HCT116 (cell line): ENCODE data around the gene DKK3.

ENCODE experiments used
- EGR1 ChIP-seq: IDR thresholded peaks from 2 replicates; pipeline ENCODE4 v1.6.1; 2012; ENCODE audit warnings: low read depth
- ELF1 ChIP-seq: IDR thresholded peaks from 2 replicates; pipeline ENCODE4 v1.6.1; 2012; ENCODE audit warnings: low read depth, borderline replicate concordance
- EZH2phosphoT487 ChIP-seq: fragments of 200-600 bp; IDR thresholded peaks from 2 replicates; pipeline ENCODE4 v1.6.1; 2018; ENCODE audit warnings: antibody characterized with exemption, borderline replicate concordance
- JUND ChIP-seq: IDR thresholded peaks from 2 replicates; pipeline ENCODE4 v1.6.1; 2012
- MAX ChIP-seq: IDR thresholded peaks from 2 replicates; pipeline ENCODE4 v1.6.1; 2012
- POLR2A ChIP-seq: IDR thresholded peaks from 2 replicates; pipeline ENCODE4 v1.7.0; 2011; ENCODE audit warnings: borderline replicate concordance; ENCODE audit not compliant: insufficient read depth, insufficient read length; ENCODE audit errors: extremely low read depth
- SP1 ChIP-seq: IDR thresholded peaks from 2 replicates; pipeline ENCODE4 v1.6.1; 2012; ENCODE audit warnings: low read depth
- TF ChIP-seq, protein P1 (sequence below), 3 experiments: fragments of 200-600 bp in 1 of 3; sonication (generic) in 1 of 3; IDR thresholded peaks in 2 of 3; conservative IDR thresholded peaks in 1 of 3; 2 replicates each; pipeline ENCODE4 v1.5.1; 2012 to 2017; ENCODE audit warnings: low read depth in 2 of 3, low read length in 2 of 3, antibody characterized with exemption in 1 of 3, borderline replicate concordance in 1 of 3, control low read depth in 1 of 3, mild to moderate bottlenecking in 1 of 3, mixed read lengths in 1 of 3, mixed run types in 1 of 3, moderate library complexity in 1 of 3; ENCODE audit not compliant: insufficient read depth in 1 of 3
- TF ChIP-seq, protein P2 (sequence below): IDR thresholded peaks from 2 replicates; pipeline ENCODE4 v1.6.1; 2012; ENCODE audit warnings: low read depth
- TF ChIP-seq, protein P3 (sequence below): IDR thresholded peaks from 2 replicates; pipeline ENCODE4 v1.6.1; 2011; ENCODE audit warnings: mild to moderate bottlenecking, low read length, moderate library complexity; ENCODE audit not compliant: insufficient replicate concordance; ENCODE audit errors: extremely low read depth

DNA sequence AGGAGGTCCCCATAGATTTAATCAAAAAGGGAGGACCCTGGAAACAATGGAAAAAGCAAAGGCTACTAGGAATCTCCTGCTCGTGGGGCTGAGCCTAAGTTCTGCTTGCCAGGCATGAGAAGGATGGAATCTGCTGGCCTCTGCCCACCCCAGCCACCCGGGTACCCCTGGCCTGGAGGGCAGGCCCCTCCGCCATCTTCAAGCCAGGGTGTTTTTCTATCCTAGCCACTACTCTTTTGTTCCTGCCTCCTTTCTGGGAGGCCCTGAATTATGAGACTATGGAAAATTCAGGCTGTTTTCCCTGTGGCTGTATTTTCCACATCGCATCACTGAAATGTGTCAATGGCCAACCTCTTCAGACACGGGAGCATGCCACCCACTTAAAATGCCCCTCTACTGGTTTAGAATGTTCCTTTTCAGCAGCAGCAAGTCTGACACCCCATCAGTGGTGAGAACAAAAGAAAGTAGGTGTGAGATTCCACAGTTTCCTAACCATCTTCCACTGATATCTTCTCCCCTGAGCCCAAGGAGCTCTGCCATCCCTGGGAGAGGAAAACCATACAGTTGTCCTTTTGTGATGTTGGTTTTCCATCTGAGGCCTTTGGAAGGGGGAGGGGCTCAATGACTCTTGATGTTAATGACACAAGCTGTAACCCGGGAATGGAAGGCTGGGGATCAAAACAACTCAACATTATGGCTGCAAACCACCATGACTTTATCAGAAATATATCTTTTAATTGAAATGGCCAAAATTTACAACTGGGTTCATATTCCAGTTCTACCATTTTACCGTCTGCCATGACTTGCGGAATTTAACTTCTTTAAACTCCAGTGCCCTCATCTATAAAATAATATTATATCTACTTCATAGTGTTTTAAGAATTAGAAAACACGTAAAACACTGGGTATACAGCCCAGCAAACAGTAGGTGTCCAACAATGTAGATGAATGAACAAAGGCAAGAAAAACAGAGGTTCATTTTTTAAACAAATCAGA lies 22.2 kb downstream of the DKK3 start:
- TF ChIP-seq ELF1 (no peak), SP1 (no peak), JUND (no peak), POLR2A (no peak), EZH2phosphoT487 (no peak), MAX (no peak), EGR1 (no peak)
- TF ChIP-seq, protein P1, sequence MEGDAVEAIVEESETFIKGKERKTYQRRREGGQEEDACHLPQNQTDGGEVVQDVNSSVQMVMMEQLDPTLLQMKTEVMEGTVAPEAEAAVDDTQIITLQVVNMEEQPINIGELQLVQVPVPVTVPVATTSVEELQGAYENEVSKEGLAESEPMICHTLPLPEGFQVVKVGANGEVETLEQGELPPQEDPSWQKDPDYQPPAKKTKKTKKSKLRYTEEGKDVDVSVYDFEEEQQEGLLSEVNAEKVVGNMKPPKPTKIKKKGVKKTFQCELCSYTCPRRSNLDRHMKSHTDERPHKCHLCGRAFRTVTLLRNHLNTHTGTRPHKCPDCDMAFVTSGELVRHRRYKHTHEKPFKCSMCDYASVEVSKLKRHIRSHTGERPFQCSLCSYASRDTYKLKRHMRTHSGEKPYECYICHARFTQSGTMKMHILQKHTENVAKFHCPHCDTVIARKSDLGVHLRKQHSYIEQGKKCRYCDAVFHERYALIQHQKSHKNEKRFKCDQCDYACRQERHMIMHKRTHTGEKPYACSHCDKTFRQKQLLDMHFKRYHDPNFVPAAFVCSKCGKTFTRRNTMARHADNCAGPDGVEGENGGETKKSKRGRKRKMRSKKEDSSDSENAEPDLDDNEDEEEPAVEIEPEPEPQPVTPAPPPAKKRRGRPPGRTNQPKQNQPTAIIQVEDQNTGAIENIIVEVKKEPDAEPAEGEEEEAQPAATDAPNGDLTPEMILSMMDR (IDR thresholded peaks at IDR 0.05 in 2 of 3, conservative IDR thresholded peaks at IDR 0.05 in 1 of 3; ENCODE audit: borderline replicate concordance in 1 of 3, insufficient read depth in 1 of 3, low read depth in 2 of 3, low read length in 2 of 3), result no peak
- TF ChIP-seq, protein P2, sequence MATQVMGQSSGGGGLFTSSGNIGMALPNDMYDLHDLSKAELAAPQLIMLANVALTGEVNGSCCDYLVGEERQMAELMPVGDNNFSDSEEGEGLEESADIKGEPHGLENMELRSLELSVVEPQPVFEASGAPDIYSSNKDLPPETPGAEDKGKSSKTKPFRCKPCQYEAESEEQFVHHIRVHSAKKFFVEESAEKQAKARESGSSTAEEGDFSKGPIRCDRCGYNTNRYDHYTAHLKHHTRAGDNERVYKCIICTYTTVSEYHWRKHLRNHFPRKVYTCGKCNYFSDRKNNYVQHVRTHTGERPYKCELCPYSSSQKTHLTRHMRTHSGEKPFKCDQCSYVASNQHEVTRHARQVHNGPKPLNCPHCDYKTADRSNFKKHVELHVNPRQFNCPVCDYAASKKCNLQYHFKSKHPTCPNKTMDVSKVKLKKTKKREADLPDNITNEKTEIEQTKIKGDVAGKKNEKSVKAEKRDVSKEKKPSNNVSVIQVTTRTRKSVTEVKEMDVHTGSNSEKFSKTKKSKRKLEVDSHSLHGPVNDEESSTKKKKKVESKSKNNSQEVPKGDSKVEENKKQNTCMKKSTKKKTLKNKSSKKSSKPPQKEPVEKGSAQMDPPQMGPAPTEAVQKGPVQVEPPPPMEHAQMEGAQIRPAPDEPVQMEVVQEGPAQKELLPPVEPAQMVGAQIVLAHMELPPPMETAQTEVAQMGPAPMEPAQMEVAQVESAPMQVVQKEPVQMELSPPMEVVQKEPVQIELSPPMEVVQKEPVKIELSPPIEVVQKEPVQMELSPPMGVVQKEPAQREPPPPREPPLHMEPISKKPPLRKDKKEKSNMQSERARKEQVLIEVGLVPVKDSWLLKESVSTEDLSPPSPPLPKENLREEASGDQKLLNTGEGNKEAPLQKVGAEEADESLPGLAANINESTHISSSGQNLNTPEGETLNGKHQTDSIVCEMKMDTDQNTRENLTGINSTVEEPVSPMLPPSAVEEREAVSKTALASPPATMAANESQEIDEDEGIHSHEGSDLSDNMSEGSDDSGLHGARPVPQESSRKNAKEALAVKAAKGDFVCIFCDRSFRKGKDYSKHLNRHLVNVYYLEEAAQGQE, result no peak
- TF ChIP-seq, protein P3, sequence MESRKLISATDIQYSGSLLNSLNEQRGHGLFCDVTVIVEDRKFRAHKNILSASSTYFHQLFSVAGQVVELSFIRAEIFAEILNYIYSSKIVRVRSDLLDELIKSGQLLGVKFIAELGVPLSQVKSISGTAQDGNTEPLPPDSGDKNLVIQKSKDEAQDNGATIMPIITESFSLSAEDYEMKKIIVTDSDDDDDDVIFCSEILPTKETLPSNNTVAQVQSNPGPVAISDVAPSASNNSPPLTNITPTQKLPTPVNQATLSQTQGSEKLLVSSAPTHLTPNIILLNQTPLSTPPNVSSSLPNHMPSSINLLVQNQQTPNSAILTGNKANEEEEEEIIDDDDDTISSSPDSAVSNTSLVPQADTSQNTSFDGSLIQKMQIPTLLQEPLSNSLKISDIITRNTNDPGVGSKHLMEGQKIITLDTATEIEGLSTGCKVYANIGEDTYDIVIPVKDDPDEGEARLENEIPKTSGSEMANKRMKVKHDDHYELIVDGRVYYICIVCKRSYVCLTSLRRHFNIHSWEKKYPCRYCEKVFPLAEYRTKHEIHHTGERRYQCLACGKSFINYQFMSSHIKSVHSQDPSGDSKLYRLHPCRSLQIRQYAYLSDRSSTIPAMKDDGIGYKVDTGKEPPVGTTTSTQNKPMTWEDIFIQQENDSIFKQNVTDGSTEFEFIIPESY, result no peak
